ENCODE measurements around the gene CEP131. TPM values are rescaled to one million over a fixed set of nuclear protein-coding genes. Genes with fewer than 3 reads are reported as not detected.

CEP131 gene
- total RNA-seq, 1 donor from 2014 or later = 35.1 TPM

- Mint-ChIP-seq H3K4me3 (ENCODE audit: unreplicated experiment) (peak overlapping the region; percentile 8), H3K9me3 (ENCODE audit: unreplicated experiment) (peaks cover 7% of the 10 kb centered on the region), H3K27ac (ENCODE audit: unreplicated experiment) (no peak overlapping the region), H3K27me3 (ENCODE audit: unreplicated experiment) (peaks cover 10% of the 10 kb centered on the region), H3K4me1 (ENCODE audit: low read depth, unreplicated experiment) (peaks cover 7% of the 10 kb centered on the region), H3K36me3 (ENCODE audit: unreplicated experiment) (peaks cover 10% of the 10 kb centered on the region)
- TF ChIP-seq CTCF (IDR thresholded peaks at IDR 0.05; ENCODE audit: partially characterized antibody, unreplicated experiment) = no peak
- DNase-seq = peak; percentile 15
These were observed 8.4 kb upstream of the CEP131 start for GRCh38 chr17:81231121-81231645.

- Mint-ChIP-seq H3K27ac (ENCODE audit: unreplicated experiment) (no peak overlapping the region), H3K9me3 (ENCODE audit: unreplicated experiment) (peaks cover 11% of the 10 kb centered on the region), H3K36me3 (ENCODE audit: unreplicated experiment) (peaks cover 15% of the 10 kb centered on the region), H3K4me1 (ENCODE audit: low read depth, unreplicated experiment) (peaks cover 7% of the 10 kb centered on the region), H3K4me3 (ENCODE audit: unreplicated experiment) (no peak overlapping the region), H3K27me3 (ENCODE audit: unreplicated experiment) (peaks cover 10% of the 10 kb centered on the region)
- DNase-seq = peak; percentile 16
- TF ChIP-seq CTCF (IDR thresholded peaks at IDR 0.05; ENCODE audit: partially characterized antibody, unreplicated experiment) = no peak
These were observed 7.5 kb upstream of the CEP131 start for GRCh38 chr17:81230043-81230820.

GRCh38 chr17:81229666-81229920 is 6.8 kb upstream of the CEP131 start:
- no peak for DNase-seq
- peaks cover 15% of the 10 kb centered on the region for H3K36me3 Mint-ChIP-seq (ENCODE audit: unreplicated experiment)

GRCh38 chr17:81228834-81229665 is 6.3 kb upstream of the CEP131 start:
- peaks cover 10% of the 10 kb centered on the region for H3K9me3 Mint-ChIP-seq (ENCODE audit: unreplicated experiment)
- H3K4me3 Mint-ChIP-seq (ENCODE audit: unreplicated experiment) = no peak overlapping the region
- H3K27me3 Mint-ChIP-seq (ENCODE audit: unreplicated experiment) = peaks cover 9% of the 10 kb centered on the region
- DNase-seq = peak; percentile 23
- peaks cover 4% of the 10 kb centered on the region for H3K4me1 Mint-ChIP-seq (ENCODE audit: low read depth, unreplicated experiment)
- peaks cover 15% of the 10 kb centered on the region for H3K36me3 Mint-ChIP-seq (ENCODE audit: unreplicated experiment)
- no peak overlapping the region for H3K27ac Mint-ChIP-seq (ENCODE audit: unreplicated experiment)
- no peak for TF ChIP-seq CTCF (IDR thresholded peaks at IDR 0.05; ENCODE audit: partially characterized antibody, unreplicated experiment)

More at GRCh38 chr17:81229666-81229920, 6.8 kb upstream of the CEP131 start:
- no peak for TF ChIP-seq CTCF (IDR thresholded peaks at IDR 0.05; ENCODE audit: partially characterized antibody, unreplicated experiment)
- Mint-ChIP-seq H3K4me3 (ENCODE audit: unreplicated experiment) (peak overlapping the region; percentile 47), H3K9me3 (ENCODE audit: unreplicated experiment) (peaks cover 10% of the 10 kb centered on the region), H3K27ac (ENCODE audit: unreplicated experiment) (no peak overlapping the region), H3K27me3 (ENCODE audit: unreplicated experiment) (peaks cover 9% of the 10 kb centered on the region), H3K4me1 (ENCODE audit: low read depth, unreplicated experiment) (peaks cover 4% of the 10 kb centered on the region)
